K562 (cell line): Measurements from ENCODE around the gene PRR30. TPM values are rescaled to one million over a fixed set of nuclear protein-coding genes. Genes with fewer than 3 reads are reported as not detected.
A peak's percentile ranks its signal among the peaks of the same experiment; 100 is the strongest.

Experiments
- MED1 ChIP-seq: sonication (generic); formaldehyde crosslinking; IDR thresholded peaks from 2 replicates; pipeline ENCODE4 v1.8.1; 2023; ENCODE audit warnings: missing genetic modification reagents, borderline replicate concordance
- PTBP1 ChIP-seq: fragments of 200-400 bp; formaldehyde crosslinking; IDR thresholded peaks from 2 replicates; pipeline ENCODE4 v1.6.1; 2017; ENCODE audit warnings: low read depth, low read length
- RERE ChIP-seq: sonication (generic); formaldehyde crosslinking; IDR thresholded peaks from 2 replicates; pipeline ENCODE4 v1.8.0; 2023; ENCODE audit warnings: missing genetic modification reagents, mild to moderate bottlenecking, borderline replicate concordance
- YY1 ChIP-seq, 3 experiments: IDR thresholded peaks; 2 replicates each; pipeline ENCODE4 v1.6.1; 2011; ENCODE audit warnings: low read length in 2 of 3, mild to moderate bottlenecking in 2 of 3, moderate library complexity in 2 of 3, borderline replicate concordance in 1 of 3, control low read depth in 1 of 3, low read depth in 1 of 3; ENCODE audit not compliant: insufficient read depth in 3 of 3, insufficient replicate concordance in 2 of 3, control insufficient read depth in 1 of 3, insufficient read length in 1 of 3; ENCODE audit errors: extremely low read depth in 1 of 3
- ZBED1 ChIP-seq: IDR thresholded peaks from 2 replicates; pipeline ENCODE4 v1.6.1; 2014
- polyA plus RNA-seq, 8 experiments: library from polyadenylated mRNA; depleted of rRNA in 4 of 8; stranded (reverse) in 5 of 8; unstranded in 3 of 8; fragments of >200 nt; fragmentation: Nextera tagmentation in 2 of 8; fragmentation: Illumina TruSeq in 1 of 8; extraction: Ambion mirVana in 2 of 8; extraction: Trizol in 1 of 8; gene quantifications; 2 replicates each; pipeline versions ENCODE4 v1.2.1 to v1.2.3, GENCODE V29; 2011 to 2014; ENCODE audit warnings: inconsistent platforms in 1 of 8, missing spikeins in 1 of 8
- total RNA-seq, 7 experiments: library from RNA; depleted of rRNA in 6 of 7; stranded (reverse); fragments of >200 nt in 6 of 7; fragmentation: Illumina TruSeq in 2 of 7; extraction: Trizol in 2 of 7; gene quantifications; 2 replicates each; pipeline versions ENCODE4 v1.2.1 to v1.2.3, GENCODE V29; 2011 to 2021; ENCODE audit warnings: low replicate concordance in 1 of 7
- TF ChIP-seq, protein P1 (sequence below): fragments of 450-650 bp; IDR thresholded peaks from 2 replicates; pipeline ENCODE4 v1.6.1; 2014; ENCODE audit warnings: low read depth, mild to moderate bottlenecking, moderate library complexity, borderline replicate concordance
- TF ChIP-seq, protein P2 (sequence below), 2 experiments: fragments of 450-650 bp; formaldehyde crosslinking in 1 of 2; IDR thresholded peaks; 2 replicates each; pipeline versions ENCODE4 v1.4.0 to v1.6.1; 2014 to 2020; ENCODE audit warnings: mild to moderate bottlenecking in 2 of 2, borderline replicate concordance in 1 of 2, low read depth in 1 of 2

The PRR30 gene
- total and polyA plus RNA-seq, 9 of the 15 experiments (the other 6 are each of a cell fraction or from before 2014, with no cell fraction given) = not detected

GRCh38 chr2:27133905-27134780, 5.1 kb downstream of the PRR30 start, which contains the start of gene PREB (continued):
- TF ChIP-seq, protein P1, sequence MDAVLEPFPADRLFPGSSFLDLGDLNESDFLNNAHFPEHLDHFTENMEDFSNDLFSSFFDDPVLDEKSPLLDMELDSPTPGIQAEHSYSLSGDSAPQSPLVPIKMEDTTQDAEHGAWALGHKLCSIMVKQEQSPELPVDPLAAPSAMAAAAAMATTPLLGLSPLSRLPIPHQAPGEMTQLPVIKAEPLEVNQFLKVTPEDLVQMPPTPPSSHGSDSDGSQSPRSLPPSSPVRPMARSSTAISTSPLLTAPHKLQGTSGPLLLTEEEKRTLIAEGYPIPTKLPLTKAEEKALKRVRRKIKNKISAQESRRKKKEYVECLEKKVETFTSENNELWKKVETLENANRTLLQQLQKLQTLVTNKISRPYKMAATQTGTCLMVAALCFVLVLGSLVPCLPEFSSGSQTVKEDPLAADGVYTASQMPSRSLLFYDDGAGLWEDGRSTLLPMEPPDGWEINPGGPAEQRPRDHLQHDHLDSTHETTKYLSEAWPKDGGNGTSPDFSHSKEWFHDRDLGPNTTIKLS = peak; percentile 74; the same call in 1 of the 2 replicates
- TF ChIP-seq YY1 (IDR thresholded peaks at IDR 0.05; ENCODE audit: borderline replicate concordance in 1 of 3, control insufficient read depth in 1 of 3, extremely low read depth in 1 of 3, insufficient read depth in 3 of 3, insufficient read length in 1 of 3, insufficient replicate concordance in 2 of 3, low read depth in 1 of 3, low read length in 2 of 3) (peak in 1 of 3 experiments; percentile 99), MED1 (no peak), ZBED1 (no peak), PTBP1 (no peak), RERE (CRISPR knock-in tag) (0 out of 2 replicates have a peak, but pooled peaks have one; percentile 86)
- TF ChIP-seq, protein P2, sequence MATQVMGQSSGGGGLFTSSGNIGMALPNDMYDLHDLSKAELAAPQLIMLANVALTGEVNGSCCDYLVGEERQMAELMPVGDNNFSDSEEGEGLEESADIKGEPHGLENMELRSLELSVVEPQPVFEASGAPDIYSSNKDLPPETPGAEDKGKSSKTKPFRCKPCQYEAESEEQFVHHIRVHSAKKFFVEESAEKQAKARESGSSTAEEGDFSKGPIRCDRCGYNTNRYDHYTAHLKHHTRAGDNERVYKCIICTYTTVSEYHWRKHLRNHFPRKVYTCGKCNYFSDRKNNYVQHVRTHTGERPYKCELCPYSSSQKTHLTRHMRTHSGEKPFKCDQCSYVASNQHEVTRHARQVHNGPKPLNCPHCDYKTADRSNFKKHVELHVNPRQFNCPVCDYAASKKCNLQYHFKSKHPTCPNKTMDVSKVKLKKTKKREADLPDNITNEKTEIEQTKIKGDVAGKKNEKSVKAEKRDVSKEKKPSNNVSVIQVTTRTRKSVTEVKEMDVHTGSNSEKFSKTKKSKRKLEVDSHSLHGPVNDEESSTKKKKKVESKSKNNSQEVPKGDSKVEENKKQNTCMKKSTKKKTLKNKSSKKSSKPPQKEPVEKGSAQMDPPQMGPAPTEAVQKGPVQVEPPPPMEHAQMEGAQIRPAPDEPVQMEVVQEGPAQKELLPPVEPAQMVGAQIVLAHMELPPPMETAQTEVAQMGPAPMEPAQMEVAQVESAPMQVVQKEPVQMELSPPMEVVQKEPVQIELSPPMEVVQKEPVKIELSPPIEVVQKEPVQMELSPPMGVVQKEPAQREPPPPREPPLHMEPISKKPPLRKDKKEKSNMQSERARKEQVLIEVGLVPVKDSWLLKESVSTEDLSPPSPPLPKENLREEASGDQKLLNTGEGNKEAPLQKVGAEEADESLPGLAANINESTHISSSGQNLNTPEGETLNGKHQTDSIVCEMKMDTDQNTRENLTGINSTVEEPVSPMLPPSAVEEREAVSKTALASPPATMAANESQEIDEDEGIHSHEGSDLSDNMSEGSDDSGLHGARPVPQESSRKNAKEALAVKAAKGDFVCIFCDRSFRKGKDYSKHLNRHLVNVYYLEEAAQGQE (IDR thresholded peaks at IDR 0.05; ENCODE audit: borderline replicate concordance) = no peak
- TF ChIP-seq, protein P2 (CRISPR knock-in tag; IDR thresholded peaks at IDR 0.05; ENCODE audit: low read depth) = peak; percentile 50; the same call in 1 of the 2 replicates
